Nephron progenitor cell (in vitro differentiated cells): ENCODE data around the gene CEP131.

Experiments used
- DNase-seq: peaks from one replicate; pipeline ENCODE4 v3.0.0; 2021
- H3K27ac Mint-ChIP-seq: 2 replicates; pipeline ENCODE4 v1.8.0; 2021; ENCODE audit warnings: mild to moderate bottlenecking, moderate library complexity, mixed read lengths
- H3K27me3 Mint-ChIP-seq: 2 replicates; pipeline ENCODE4 v1.8.0; 2021; ENCODE audit warnings: mild to moderate bottlenecking, low read depth, mixed read lengths; ENCODE audit not compliant: poor library complexity
- H3K36me3 Mint-ChIP-seq: 2 replicates; pipeline ENCODE4 v1.8.0; 2021; ENCODE audit warnings: low read depth, mixed read lengths
- H3K4me1 Mint-ChIP-seq: 2 replicates; pipeline ENCODE4 v1.8.0; 2021; ENCODE audit warnings: mixed read lengths
- H3K4me3 Mint-ChIP-seq: 2 replicates; pipeline ENCODE4 v1.8.0; 2021; ENCODE audit warnings: mild to moderate bottlenecking, moderate library complexity, mixed read lengths
- H3K9me3 Mint-ChIP-seq: 2 replicates; pipeline ENCODE4 v1.8.0; 2021; ENCODE audit warnings: mild to moderate bottlenecking, moderate library complexity, mixed read lengths
- CTCF ChIP-seq: fragments of 200-600 bp; sonication (generic); IDR thresholded peaks from 2 replicates; pipeline ENCODE4 v1.5.0; 2021; ENCODE audit warnings: antibody characterized with exemption

The CEP131 gene

GRCh38 chr17:81219476-81220180, 3.1 kb downstream of the CEP131 start:
- Mint-ChIP-seq H3K36me3 (peaks cover 21% of the 10 kb centered on the region), H3K27ac (no peak overlapping the region), H3K4me3 (no peak overlapping the region), H3K27me3 (no peaks in the 10 kb centered on the region), H3K9me3 (no peaks in the 10 kb centered on the region), H3K4me1 (peaks cover 17% of the 10 kb centered on the region)
- TF ChIP-seq CTCF, result no peak
- no peak for DNase-seq

GRCh38 chr17:81218991-81219390, 3.8 kb downstream of the CEP131 start:
- H3K36me3 Mint-ChIP-seq, result peaks cover 21% of the 10 kb centered on the region
- H3K4me3 Mint-ChIP-seq, result no peak overlapping the region
- no peaks in the 10 kb centered on the region for H3K9me3 Mint-ChIP-seq
- H3K27me3 Mint-ChIP-seq, result no peaks in the 10 kb centered on the region
- H3K4me1 Mint-ChIP-seq, result peaks cover 17% of the 10 kb centered on the region
- DNase-seq, result no peak
- TF ChIP-seq CTCF, result no peak
- H3K27ac Mint-ChIP-seq, result no peak overlapping the region

GRCh38 chr17:81218459-81218858, 4.3 kb downstream of the CEP131 start:
- Mint-ChIP-seq H3K9me3 (no peaks in the 10 kb centered on the region), H3K36me3 (peaks cover 21% of the 10 kb centered on the region), H3K4me1 (peaks cover 12% of the 10 kb centered on the region), H3K4me3 (no peak overlapping the region), H3K27ac (no peak overlapping the region), H3K27me3 (no peaks in the 10 kb centered on the region)
- no peak for DNase-seq
- TF ChIP-seq CTCF, result no peak

GRCh38 chr17:81217491-81217890, 5.3 kb downstream of the CEP131 start:
- no peaks in the 10 kb centered on the region for H3K27me3 Mint-ChIP-seq
- no peak overlapping the region for H3K4me3 Mint-ChIP-seq
- peaks cover 11% of the 10 kb centered on the region for H3K4me1 Mint-ChIP-seq
- no peak for TF ChIP-seq CTCF
- H3K9me3 Mint-ChIP-seq, result no peaks in the 10 kb centered on the region
- DNase-seq, result no peak
- H3K27ac Mint-ChIP-seq, result no peak overlapping the region
- H3K36me3 Mint-ChIP-seq, result peaks cover 25% of the 10 kb centered on the region

GRCh38 chr17:81213978-81214377, 8.8 kb downstream of the CEP131 start:
- no peak for TF ChIP-seq CTCF
- Mint-ChIP-seq H3K36me3 (peaks cover 21% of the 10 kb centered on the region), H3K27me3 (no peaks in the 10 kb centered on the region), H3K27ac (peak overlapping the region; percentile 86), H3K4me1 (peaks cover 5% of the 10 kb centered on the region), H3K4me3 (no peak overlapping the region), H3K9me3 (no peaks in the 10 kb centered on the region)
- no peak for DNase-seq

GRCh38 chr17:81212365-81212764, 10.4 kb downstream of the CEP131 start:
- H3K27me3 Mint-ChIP-seq, result no peaks in the 10 kb centered on the region
- DNase-seq, result no peak
- H3K9me3 Mint-ChIP-seq, result no peaks in the 10 kb centered on the region
- no peak for TF ChIP-seq CTCF
- peaks cover 5% of the 10 kb centered on the region for H3K4me1 Mint-ChIP-seq
- peak overlapping the region; percentile 33 for H3K27ac Mint-ChIP-seq
- peaks cover 17% of the 10 kb centered on the region for H3K36me3 Mint-ChIP-seq
- H3K4me3 Mint-ChIP-seq, result no peak overlapping the region
